HCT116 (cell line): ENCODE data around the gene FGGY. TPM values are rescaled to one million over a fixed set of nuclear protein-coding genes. Genes with fewer than 3 reads are reported as not detected.

ENCODE experiments used
- ATAC-seq: fragments of 200-7000 bp; cut with Tn5 transposase; 2 replicates; pipeline ENCODE4 v1.9.1; 2020; ENCODE audit warnings: mild to moderate bottlenecking, moderate library complexity
- BruUV-seq: library from RNA; stranded (reverse); fragments of 400-500 nt; replicated peaks from 2 replicates; lab custom pipeline; 2021; lab: Mats Ljungman, UMichigan
- CTCF ChIA-PET: fragments of 300-600 bp; sonication (Branson Sonifier 250); formaldehyde crosslinking; loops from one replicate; lab custom pipeline; 2021; ENCODE audit warnings: antibody characterized with exemption; lab: Charles Lee
- POLR2A ChIA-PET: fragments of 300-600, 350-600 bp; sonication (Branson Sonifier 250); formaldehyde crosslinking; loops from one replicate; lab custom pipeline; 2021; ENCODE audit warnings: antibody characterized with exemption; lab: Charles Lee
- RAD21 ChIA-PET, 2 experiments: fragments of 300-600 bp; sonication (Branson Sonifier 250); formaldehyde crosslinking; loops; one replicate each; lab custom pipeline; 2023; ENCODE audit warnings: low total read pairs in 2 of 2; ENCODE audit not compliant: uncharacterized antibody in 2 of 2, unreplicated experiment in 2 of 2, low non-redundant PET in 1 of 2; lab: Charles Lee
- DNase-seq: peaks from one replicate; pipeline ENCODE4 v3.0.0-alpha.2; 2010; ENCODE audit warnings: low read depth, low spot score
- H2AFZ ChIP-seq: fragments of 200-600 bp; shearing (Covaris generic), sonication (generic); 2 replicates; pipeline ENCODE4 v1.6.1; 2017; ENCODE audit warnings: low read depth, mixed run types, mixed read lengths, antibody characterized with exemption, low read length; ENCODE audit not compliant: poor library complexity, severe bottlenecking
- H3K27ac ChIP-seq: 2 replicates; pipeline ENCODE4 v1.5.1; 2012; ENCODE audit warnings: low read depth, low read length
- H3K27me3 ChIP-seq: fragments of 200-600 bp; sonication (generic); 2 replicates; pipeline ENCODE4 v1.6.1; 2016; ENCODE audit warnings: mixed run types, low read length, mixed read lengths; ENCODE audit not compliant: insufficient read depth
- H3K36me3 ChIP-seq, 2 experiments: fragments of 200-500 bp in 1 of 2; fragments of 200-600 bp in 1 of 2; sonication (Bioruptor generic) in 1 of 2; sonication (generic) in 1 of 2; 2 replicates each; pipeline versions ENCODE4 v1.5.1 to v1.6.1; 2014 to 2016; ENCODE audit warnings: low read length in 2 of 2, inconsistent platforms in 1 of 2, mixed read lengths in 1 of 2, mixed run types in 1 of 2; ENCODE audit not compliant: insufficient read depth in 2 of 2, control insufficient read depth in 1 of 2
- H3K4me1 ChIP-seq, 2 experiments: fragments of 200-600 bp in 1 of 2; sonication (generic) in 1 of 2; 2 replicates each; pipeline versions ENCODE4 v1.5.1 to v1.6.1; 2012 to 2017; ENCODE audit warnings: low read length in 2 of 2, inconsistent platforms in 1 of 2, mild to moderate bottlenecking in 1 of 2, mixed read lengths in 1 of 2, mixed run types in 1 of 2, moderate library complexity in 1 of 2; ENCODE audit not compliant: insufficient read depth in 2 of 2, control insufficient read depth in 1 of 2
- H3K4me2 ChIP-seq: fragments of 200-600 bp; sonication (generic); 2 replicates; pipeline ENCODE4 v1.6.1; 2017; ENCODE audit warnings: mixed run types, low read length, mixed read lengths
- H3K4me3 ChIP-seq, 2 experiments: fragments of 200-600 bp in 1 of 2; sonication (generic) in 1 of 2; replicated peaks in 1 of 2; 2 replicates each; pipeline ENCODE4 v1.5.1; 2011 to 2016; ENCODE audit warnings: low read length in 2 of 2, control low read depth in 1 of 2, low read depth in 1 of 2, mild to moderate bottlenecking in 1 of 2, mixed read lengths in 1 of 2, mixed run types in 1 of 2
- H3K79me2 ChIP-seq: fragments of 200-600 bp; sonication (generic); 2 replicates; pipeline ENCODE4 v1.6.1; 2017; ENCODE audit warnings: mild to moderate bottlenecking, mixed run types, low read length, moderate library complexity, mixed read lengths; ENCODE audit not compliant: insufficient read depth
- H3K9ac ChIP-seq: fragments of 200-600 bp; sonication (generic); 2 replicates; pipeline ENCODE4 v1.6.1; 2016; ENCODE audit warnings: low read length, mixed read lengths
- H3K9me2 ChIP-seq: fragments of 200-600 bp; sonication (generic), shearing (Covaris generic); 2 replicates; pipeline ENCODE4 v1.6.1; 2017; ENCODE audit warnings: mixed run types, mild to moderate bottlenecking, moderate library complexity; ENCODE audit not compliant: insufficient read depth
- H3K9me3 ChIP-seq, 2 experiments: fragments of 200-500 bp in 1 of 2; fragments of 200-600 bp in 1 of 2; sonication (Bioruptor generic) in 1 of 2; sonication (generic) in 1 of 2; 2 replicates each; pipeline ENCODE4 v1.6.1; 2014 to 2017; ENCODE audit warnings: low read length in 2 of 2, mixed read lengths in 2 of 2, inconsistent platforms in 1 of 2, low read depth in 1 of 2, mild to moderate bottlenecking in 1 of 2, mixed run types in 1 of 2, moderate library complexity in 1 of 2; ENCODE audit not compliant: control insufficient read depth in 1 of 2, insufficient read depth in 1 of 2
- H4K20me1 ChIP-seq: fragments of 200-600 bp; sonication (generic), shearing (Covaris generic); 2 replicates; pipeline ENCODE4 v1.6.1; 2017; ENCODE audit warnings: mixed run types, mild to moderate bottlenecking, moderate library complexity; ENCODE audit not compliant: insufficient read depth
- CEBPB ChIP-seq: IDR thresholded peaks from 2 replicates; pipeline ENCODE4 v1.6.1; 2012; ENCODE audit warnings: low read depth
- CTCF ChIP-seq, 3 experiments: fragments of 200-600 bp in 1 of 3; sonication (generic) in 1 of 3; IDR thresholded peaks in 2 of 3; conservative IDR thresholded peaks in 1 of 3; 2 replicates each; pipeline ENCODE4 v1.5.1; 2012 to 2017; ENCODE audit warnings: low read depth in 2 of 3, low read length in 2 of 3, antibody characterized with exemption in 1 of 3, borderline replicate concordance in 1 of 3, control low read depth in 1 of 3, mild to moderate bottlenecking in 1 of 3, mixed read lengths in 1 of 3, mixed run types in 1 of 3, moderate library complexity in 1 of 3; ENCODE audit not compliant: insufficient read depth in 1 of 3
- EGR1 ChIP-seq: IDR thresholded peaks from 2 replicates; pipeline ENCODE4 v1.6.1; 2012; ENCODE audit warnings: low read depth
- EZH2 ChIP-seq: fragments of 200-600 bp; sonication (generic); IDR thresholded peaks from 2 replicates; pipeline ENCODE4 v1.6.1; 2017; ENCODE audit warnings: antibody characterized with exemption, mixed run types
- EZH2phosphoT487 ChIP-seq: fragments of 200-600 bp; IDR thresholded peaks from 2 replicates; pipeline ENCODE4 v1.6.1; 2018; ENCODE audit warnings: antibody characterized with exemption, borderline replicate concordance
- FOSL1 ChIP-seq: IDR thresholded peaks from 2 replicates; pipeline ENCODE4 v1.6.1; 2012; ENCODE audit warnings: low read depth
- JUND ChIP-seq: IDR thresholded peaks from 2 replicates; pipeline ENCODE4 v1.6.1; 2012
- POLR2A ChIP-seq: IDR thresholded peaks from 2 replicates; pipeline ENCODE4 v1.7.0; 2011; ENCODE audit warnings: borderline replicate concordance; ENCODE audit not compliant: insufficient read depth, insufficient read length; ENCODE audit errors: extremely low read depth
- POLR2AphosphoS5 ChIP-seq: IDR thresholded peaks from 2 replicates; pipeline ENCODE4 v1.6.1; 2011; ENCODE audit warnings: mild to moderate bottlenecking, low read depth, low read length, moderate library complexity
- RAD21 ChIP-seq: IDR thresholded peaks from 2 replicates; pipeline ENCODE4 v1.6.1; 2012; ENCODE audit warnings: low read depth, mild to moderate bottlenecking
- REST ChIP-seq: IDR thresholded peaks from 2 replicates; pipeline ENCODE4 v1.6.1; 2012; ENCODE audit warnings: low read depth
- SIN3A ChIP-seq: IDR thresholded peaks from 2 replicates; pipeline ENCODE4 v1.6.1; 2012; ENCODE audit warnings: low read depth
- SP1 ChIP-seq: IDR thresholded peaks from 2 replicates; pipeline ENCODE4 v1.6.1; 2012; ENCODE audit warnings: low read depth
- SRF ChIP-seq: IDR thresholded peaks from 2 replicates; pipeline ENCODE4 v1.6.1; 2012; ENCODE audit warnings: low read depth
- ZFX ChIP-seq: fragments of 450-650 bp; IDR thresholded peaks from 2 replicates; pipeline ENCODE4 v1.6.1; 2017
- intact Hi-C: fragments of 100-400 bp; cut with micrococcal nuclease; formaldehyde crosslinking; loops from 2 replicates; pipeline ENCODE4 v1.10.0; 2022
- total RNA-seq: library from RNA; stranded (reverse); gene quantifications from one replicate; pipeline ENCODE4 v1.2.1, GENCODE V29; 2021; ENCODE audit not compliant: unreplicated experiment
- TF ChIP-seq, protein P1 (sequence below): IDR thresholded peaks from 2 replicates; pipeline ENCODE4 v1.6.1; 2011; ENCODE audit warnings: mild to moderate bottlenecking, low read length, moderate library complexity; ENCODE audit not compliant: insufficient replicate concordance; ENCODE audit errors: extremely low read depth
- TF ChIP-seq, protein P2 (sequence below): IDR thresholded peaks from 2 replicates; pipeline ENCODE4 v1.6.1; 2012

Gene FGGY
- total RNA-seq, 1 experiment from 2014 or later = 10.6 TPM

DNA sequence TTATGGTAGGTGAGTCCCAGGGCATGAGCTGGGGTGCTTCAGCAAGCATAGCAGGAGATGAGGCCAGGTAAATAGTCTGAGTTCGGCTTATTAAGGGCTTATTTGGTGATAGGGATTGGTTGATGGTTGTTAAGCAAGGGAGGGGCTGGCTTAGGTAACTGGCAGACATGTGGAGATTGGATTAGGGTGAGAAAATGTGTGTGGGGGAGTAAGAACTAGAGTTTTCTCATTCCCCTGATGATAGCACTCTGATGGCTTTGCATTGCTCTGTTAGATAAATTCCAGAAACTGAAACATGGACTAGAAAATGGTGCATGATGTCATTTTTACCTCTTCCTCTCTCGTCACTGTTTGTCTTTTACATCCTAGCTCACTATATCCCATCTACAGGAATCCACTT, 53.6 kb downstream of the FGGY start (continued):
- no peak for TF ChIP-seq CTCF (IDR thresholded peaks at IDR 0.05 in 2 of 3, conservative IDR thresholded peaks at IDR 0.05 in 1 of 3; ENCODE audit: borderline replicate concordance in 1 of 3, insufficient read depth in 1 of 3, low read depth in 2 of 3, low read length in 2 of 3)
- TF ChIP-seq, all 23 proteins: peak for 0

GRCh38 chr1:59352065-59352464, 55.2 kb downstream of the FGGY start:
- H3K27me3 ChIP-seq = no peaks in the 10 kb centered on the region
- RAD21 ChIA-PET = no interaction called here
- no TSS peak for BruUV-seq
- no peak overlapping the region for H3K9ac ChIP-seq
- intact Hi-C loops = no loop called here
- H3K27ac ChIP-seq = no peak overlapping the region
- no peaks in the 10 kb centered on the region for H3K36me3 ChIP-seq
- POLR2A ChIA-PET = no interaction called here
- no peak for ATAC-seq
- no peaks in the 10 kb centered on the region for H3K79me2 ChIP-seq
- no peak overlapping the region for H3K4me3 ChIP-seq
- DNase-seq = no peak
- TF ChIP-seq EZH2phosphoT487 (no peak), EZH2 (no peak), SRF (no peak), SP1 (no peak), FOSL1 (no peak), SIN3A (no peak), EGR1 (no peak), POLR2AphosphoS5 (no peak), JUND (no peak), REST (no peak), RAD21 (no peak), CTCF (IDR thresholded peaks at IDR 0.05 in 2 of 3, conservative IDR thresholded peaks at IDR 0.05 in 1 of 3; ENCODE audit: borderline replicate concordance in 1 of 3, insufficient read depth in 1 of 3, low read depth in 2 of 3, low read length in 2 of 3) (no peak), CEBPB (no peak), ZFX (no peak), POLR2A (no peak)
- TF ChIP-seq, protein P1, sequence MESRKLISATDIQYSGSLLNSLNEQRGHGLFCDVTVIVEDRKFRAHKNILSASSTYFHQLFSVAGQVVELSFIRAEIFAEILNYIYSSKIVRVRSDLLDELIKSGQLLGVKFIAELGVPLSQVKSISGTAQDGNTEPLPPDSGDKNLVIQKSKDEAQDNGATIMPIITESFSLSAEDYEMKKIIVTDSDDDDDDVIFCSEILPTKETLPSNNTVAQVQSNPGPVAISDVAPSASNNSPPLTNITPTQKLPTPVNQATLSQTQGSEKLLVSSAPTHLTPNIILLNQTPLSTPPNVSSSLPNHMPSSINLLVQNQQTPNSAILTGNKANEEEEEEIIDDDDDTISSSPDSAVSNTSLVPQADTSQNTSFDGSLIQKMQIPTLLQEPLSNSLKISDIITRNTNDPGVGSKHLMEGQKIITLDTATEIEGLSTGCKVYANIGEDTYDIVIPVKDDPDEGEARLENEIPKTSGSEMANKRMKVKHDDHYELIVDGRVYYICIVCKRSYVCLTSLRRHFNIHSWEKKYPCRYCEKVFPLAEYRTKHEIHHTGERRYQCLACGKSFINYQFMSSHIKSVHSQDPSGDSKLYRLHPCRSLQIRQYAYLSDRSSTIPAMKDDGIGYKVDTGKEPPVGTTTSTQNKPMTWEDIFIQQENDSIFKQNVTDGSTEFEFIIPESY = no peak
- TF ChIP-seq, protein P2, sequence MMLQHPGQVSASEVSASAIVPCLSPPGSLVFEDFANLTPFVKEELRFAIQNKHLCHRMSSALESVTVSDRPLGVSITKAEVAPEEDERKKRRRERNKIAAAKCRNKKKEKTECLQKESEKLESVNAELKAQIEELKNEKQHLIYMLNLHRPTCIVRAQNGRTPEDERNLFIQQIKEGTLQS = no peak
- H3K9me3 ChIP-seq = no peaks in the 10 kb centered on the region
- H3K4me2 ChIP-seq = no peak overlapping the region
- no peaks in the 10 kb centered on the region for H3K9me2 ChIP-seq
- H3K4me1 ChIP-seq = no peaks in the 10 kb centered on the region
- H4K20me1 ChIP-seq = no peaks in the 10 kb centered on the region
- CTCF ChIA-PET = no interaction called here
- no peak overlapping the region for H2AFZ ChIP-seq
